OCI-LY1 (cell line): Measurements from ENCODE around the gene SLC9A9.

ENCODE experiments used
- H2AFZ ChIP-seq: fragments of 200-600 bp; sonication (generic), shearing (Covaris generic); 2 replicates; pipeline ENCODE4 v1.6.0; 2014; ENCODE audit warnings: antibody characterized with exemption, mild to moderate bottlenecking, low read length
- H3F3A ChIP-seq: fragments of 200-600 bp; sonication (generic), shearing (Covaris generic); 2 replicates; pipeline ENCODE4 v1.6.0; 2014; ENCODE audit warnings: mild to moderate bottlenecking, antibody characterized with exemption, low read length, moderate library complexity; ENCODE audit not compliant: insufficient read depth
- H3K27ac ChIP-seq: fragments of 200-600 bp; sonication (generic); 2 replicates; pipeline ENCODE4 v1.5.1; 2014; ENCODE audit warnings: low read length, mixed run types, mild to moderate bottlenecking, low read depth; ENCODE audit not compliant: poor library complexity, severe bottlenecking
- H3K27me3 ChIP-seq: fragments of 200-600 bp; sonication (generic); 2 replicates; pipeline ENCODE4 v1.6.0; 2014; ENCODE audit warnings: antibody characterized with exemption, mild to moderate bottlenecking, low read length, moderate library complexity; ENCODE audit not compliant: insufficient read depth
- H3K36me3 ChIP-seq: fragments of 200-600 bp; sonication (generic); 2 replicates; pipeline ENCODE4 v1.6.1; 2014; ENCODE audit warnings: mild to moderate bottlenecking, antibody characterized with exemption, low read length, moderate library complexity, mixed read lengths; ENCODE audit not compliant: insufficient read depth
- H3K4me1 ChIP-seq: fragments of 200-600 bp; sonication (generic); 2 replicates; pipeline ENCODE4 v1.5.1; 2014; ENCODE audit warnings: mild to moderate bottlenecking, low read length, moderate library complexity; ENCODE audit not compliant: insufficient read depth, severe bottlenecking
- H3K4me2 ChIP-seq: fragments of 200-600 bp; sonication (generic), shearing (Covaris generic); 2 replicates; pipeline ENCODE4 v1.6.1; 2014; ENCODE audit warnings: low read length
- H3K4me3 ChIP-seq: fragments of 200-600 bp; sonication (generic); 2 replicates; pipeline ENCODE4 v1.5.1; 2014; ENCODE audit warnings: low read length, low read depth, mild to moderate bottlenecking, mixed read lengths; ENCODE audit not compliant: poor library complexity, severe bottlenecking
- H3K79me2 ChIP-seq: fragments of 200-600 bp; shearing (Covaris generic); 2 replicates; pipeline ENCODE4 v1.6.1; 2016; ENCODE audit warnings: mixed run types, low read length, mixed read lengths; ENCODE audit not compliant: insufficient read depth
- H3K9ac ChIP-seq: fragments of 200-600 bp; sonication (generic), shearing (Covaris generic); 2 replicates; pipeline ENCODE4 v1.6.1; 2014; ENCODE audit warnings: mild to moderate bottlenecking, low read length, mixed read lengths
- H3K9me2 ChIP-seq: fragments of 200-600 bp; sonication (generic), shearing (Covaris generic); 2 replicates; pipeline ENCODE4 v1.6.1; 2014; ENCODE audit warnings: low read depth, mild to moderate bottlenecking, low read length, mixed read lengths
- H3K9me3 ChIP-seq: fragments of 200-600 bp; shearing (Covaris generic); 2 replicates; pipeline ENCODE4 v1.6.1; 2014; ENCODE audit warnings: low read length, mixed read lengths
- H4K20me1 ChIP-seq: fragments of 200-600 bp; sonication (generic), shearing (Covaris generic); 2 replicates; pipeline ENCODE4 v1.6.0; 2016; ENCODE audit warnings: mild to moderate bottlenecking, low read length; ENCODE audit not compliant: insufficient read depth
- CTCF ChIP-seq: fragments of 200-600 bp; sonication (generic), shearing (Covaris generic); IDR thresholded peaks from 2 replicates; pipeline ENCODE4 v1.5.1; 2017; ENCODE audit warnings: mild to moderate bottlenecking, antibody characterized with exemption, low read length, moderate library complexity, mixed read lengths
- EZH2 ChIP-seq: fragments of 200-600 bp; sonication (generic), shearing (Covaris generic); IDR thresholded peaks from 2 replicates; pipeline ENCODE4 v1.8.0; 2017; ENCODE audit warnings: borderline replicate concordance, mixed run types, mild to moderate bottlenecking, antibody characterized with exemption, low read length, moderate library complexity, mixed read lengths

The SLC9A9 gene

GRCh38 chr3:143245692-143246091 lies 602.6 kb downstream of the SLC9A9 start:
- Histone ChIP-seq H3K27me3 (no peaks in the 10 kb centered on the region), H3K9me3 (no peaks in the 10 kb centered on the region), H3K9ac (no peak overlapping the region), H3K4me1 (no peaks in the 10 kb centered on the region), H3K4me2 (no peak overlapping the region), H3K79me2 (no peaks in the 10 kb centered on the region), H3K4me3 (no peak overlapping the region), H3K9me2 (no peaks in the 10 kb centered on the region), H3K36me3 (no peaks in the 10 kb centered on the region), H3F3A (no peaks in the 10 kb centered on the region), H4K20me1 (no peaks in the 10 kb centered on the region), H3K27ac (no peak overlapping the region), H2AFZ (no peak overlapping the region)
- TF ChIP-seq EZH2 (no peak), CTCF (no peak)

GRCh38 chr3:143244516-143245063 lies 603.7 kb downstream of the SLC9A9 start:
- no peak overlapping the region for H3K9ac ChIP-seq
- no peaks in the 10 kb centered on the region for H3K9me3 ChIP-seq
- H3K79me2 ChIP-seq, result no peaks in the 10 kb centered on the region
- H3K36me3 ChIP-seq, result no peaks in the 10 kb centered on the region
- H3K4me1 ChIP-seq, result no peaks in the 10 kb centered on the region
- no peaks in the 10 kb centered on the region for H3F3A ChIP-seq
- H3K4me3 ChIP-seq, result no peak overlapping the region
- TF ChIP-seq CTCF, result no peak
- TF ChIP-seq EZH2, result no peak
- H3K9me2 ChIP-seq, result no peaks in the 10 kb centered on the region
- H2AFZ ChIP-seq, result no peak overlapping the region
- no peak overlapping the region for H3K27ac ChIP-seq
- H3K27me3 ChIP-seq, result no peaks in the 10 kb centered on the region
- no peaks in the 10 kb centered on the region for H4K20me1 ChIP-seq
- H3K4me2 ChIP-seq, result no peak overlapping the region

GRCh38 chr3:143243686-143244085 lies 604.6 kb downstream of the SLC9A9 start:
- Histone ChIP-seq H3K27ac (no peak overlapping the region), H3K79me2 (no peaks in the 10 kb centered on the region), H4K20me1 (no peaks in the 10 kb centered on the region), H3F3A (no peaks in the 10 kb centered on the region), H3K4me1 (no peaks in the 10 kb centered on the region), H3K9ac (no peak overlapping the region), H3K36me3 (no peaks in the 10 kb centered on the region), H3K27me3 (no peaks in the 10 kb centered on the region), H3K9me3 (no peaks in the 10 kb centered on the region), H3K4me3 (no peak overlapping the region), H2AFZ (no peak overlapping the region), H3K9me2 (no peaks in the 10 kb centered on the region), H3K4me2 (no peak overlapping the region)
- TF ChIP-seq EZH2, result no peak
- TF ChIP-seq CTCF, result no peak
